SK-N-SH (cell line): Measurements from ENCODE around the gene IFT74.

Experiments
- CHD2 ChIP-seq: fragments of 150-350 bp; IDR thresholded peaks from 2 replicates; pipeline ENCODE4 v1.6.1; 2018; ENCODE audit warnings: low read length; ENCODE audit not compliant: partially characterized antibody
- CTCF ChIP-seq: fragments of 200-600 bp; sonication (generic); IDR thresholded peaks from 2 replicates; pipeline ENCODE4 v1.6.1; 2017; ENCODE audit warnings: antibody characterized with exemption, mild to moderate bottlenecking, moderate library complexity
- FOXM1 ChIP-seq: IDR thresholded peaks from 2 replicates; pipeline ENCODE4 v1.4.0; 2012; ENCODE audit warnings: low read depth, mild to moderate bottlenecking
- POLR2AphosphoS5 ChIP-seq: IDR thresholded peaks from 2 replicates; pipeline ENCODE4 v1.6.1; 2012; ENCODE audit warnings: low read depth, low read length
- RCOR1 ChIP-seq: fragments of 150-350 bp; IDR thresholded peaks from 2 replicates; pipeline ENCODE4 v1.6.1; 2017; ENCODE audit warnings: antibody characterized with exemption, low read length
- REST ChIP-seq: IDR thresholded peaks from 2 replicates; pipeline ENCODE4 v1.6.1; 2012; ENCODE audit warnings: mild to moderate bottlenecking, low read depth, low read length, moderate library complexity
- RFX5 ChIP-seq: IDR thresholded peaks from 2 replicates; pipeline ENCODE4 v1.6.1; 2012; ENCODE audit warnings: mild to moderate bottlenecking, improper control_type of control experiment, low read length
- YY1 ChIP-seq: IDR thresholded peaks from 2 replicates; pipeline ENCODE4 v1.4.0; 2012; ENCODE audit warnings: low read depth, mild to moderate bottlenecking

DNA sequence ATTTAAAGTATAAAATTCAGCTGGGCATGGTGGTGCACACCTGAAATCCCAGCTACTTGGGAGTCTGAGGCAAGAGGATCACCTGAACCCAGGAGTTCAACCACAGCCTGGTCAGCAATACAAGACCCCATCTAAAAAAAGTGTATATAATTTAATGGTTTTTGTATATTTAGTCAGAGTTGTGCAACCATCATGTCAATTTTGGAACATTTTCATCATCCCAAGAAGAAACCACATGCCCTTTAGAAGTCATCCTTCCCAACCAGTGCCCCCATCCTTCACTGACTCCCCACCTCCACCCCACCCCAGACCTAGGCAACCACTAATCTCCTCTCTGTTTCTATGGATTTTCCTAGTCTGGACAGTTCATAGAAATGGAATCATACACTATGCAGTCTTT, 134.0 kb downstream of the IFT74 start:
- TF ChIP-seq FOXM1 (no peak), REST (no peak), CTCF (no peak), CHD2 (no peak), POLR2AphosphoS5 (no peak), YY1 (no peak), RCOR1 (no peak), RFX5 (no peak)
